ENCODE results near the gene GPC6.

The GPC6 gene

GRCh38 chr13:94232161-94232950 is 1005.7 kb downstream of the GPC6 start:
- DNase-seq = no peak

DNA sequence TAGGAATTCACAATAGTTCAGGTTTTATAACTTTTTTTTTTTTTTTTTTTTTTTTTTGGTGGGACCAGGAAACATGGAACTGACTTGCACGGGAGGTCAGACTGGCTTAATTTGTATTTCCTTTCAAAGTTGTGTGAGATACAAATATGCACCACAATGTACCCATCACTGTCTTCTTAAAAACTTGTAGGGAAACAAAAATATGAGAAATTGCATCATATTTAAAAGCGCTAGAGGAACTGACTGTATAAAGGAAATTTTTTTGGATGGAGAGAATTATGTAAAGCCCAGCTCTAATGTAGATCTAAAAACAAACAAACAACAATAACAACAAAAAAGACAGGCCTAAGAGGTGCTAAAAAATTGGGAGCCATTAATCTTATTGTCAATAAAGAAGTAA is 1006.3 kb downstream of the GPC6 start:
- DNase-seq = no peak

DNA sequence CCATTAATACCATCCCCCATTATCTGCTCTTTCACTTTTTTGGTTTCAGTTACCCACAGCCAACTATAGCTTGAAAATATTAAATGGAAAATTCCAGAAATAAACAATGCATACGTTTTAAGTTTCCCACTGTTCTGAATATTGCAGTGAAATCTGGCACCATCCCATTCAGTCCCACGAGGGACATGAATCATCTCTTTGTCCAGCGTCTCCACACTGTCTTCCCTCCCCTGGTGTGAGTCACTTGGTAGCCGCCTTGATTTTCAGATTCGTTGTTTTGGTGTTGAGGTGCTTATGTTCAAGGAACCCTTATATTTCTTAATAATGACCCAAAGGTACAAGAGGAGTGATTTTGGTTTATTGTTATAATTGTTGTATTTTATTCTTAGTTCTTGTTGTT is 1006.8 kb downstream of the GPC6 start:
- DNase-seq = no peak

DNA sequence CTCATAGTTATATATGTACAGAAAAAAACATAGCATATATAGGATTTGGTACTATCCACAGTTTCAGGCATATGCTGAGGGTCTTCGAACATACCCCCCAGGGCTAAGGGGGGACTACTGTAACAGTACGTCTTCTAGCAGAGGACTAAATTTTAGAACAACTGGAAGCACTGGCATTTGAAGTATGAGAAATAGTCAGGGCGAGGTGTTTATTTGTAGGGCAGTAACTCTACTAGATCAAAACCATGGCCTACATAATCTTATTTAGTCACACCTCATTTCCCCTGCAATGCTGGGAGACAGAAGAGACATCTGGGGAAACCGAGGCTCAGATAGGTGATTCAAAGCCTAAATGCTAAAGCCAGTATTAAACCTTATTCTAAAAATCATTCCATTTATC is 1007.2 kb downstream of the GPC6 start:
- no peak for DNase-seq

DNA sequence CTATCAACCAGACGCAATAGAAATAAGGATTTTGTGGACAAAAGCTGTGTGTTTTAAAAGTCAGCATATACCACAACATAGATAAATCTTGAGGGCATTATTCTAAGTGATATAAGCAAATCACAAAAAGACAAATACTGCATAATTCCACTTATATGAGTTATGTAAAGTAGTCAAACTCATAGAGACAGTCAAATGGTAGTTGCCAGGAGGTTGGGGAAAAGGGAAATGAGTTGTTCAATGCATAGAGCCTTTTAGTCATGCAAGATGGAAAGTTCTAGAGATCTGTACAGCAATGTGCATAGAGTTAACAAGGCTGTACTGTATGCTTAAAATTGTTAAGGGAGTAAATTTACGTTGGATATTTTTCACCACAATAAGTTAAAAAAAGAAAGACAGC is 1008.1 kb downstream of the GPC6 start:
- no peak for DNase-seq

DNA sequence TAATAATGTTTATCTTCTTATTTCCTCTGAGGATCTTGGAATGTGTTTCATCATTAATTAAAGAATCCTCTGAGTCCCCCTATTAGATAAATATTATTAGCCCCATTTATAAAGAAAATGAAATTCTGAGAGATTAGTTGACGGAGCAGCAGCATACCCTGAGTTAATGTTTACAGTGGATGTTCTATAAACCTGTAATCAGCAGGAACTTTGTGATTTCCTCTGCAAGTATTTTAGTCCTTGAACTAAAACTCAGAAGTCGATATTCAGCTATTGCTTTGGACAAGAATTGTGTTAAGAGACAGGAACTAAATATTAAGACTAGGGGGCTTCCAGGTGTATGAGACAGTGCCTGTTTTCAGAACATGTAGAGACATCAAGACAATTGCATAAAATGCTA is 1009.5 kb downstream of the GPC6 start:
- no peak for DNase-seq

- no peak for DNase-seq
These were observed 1010.3 kb downstream of the GPC6 start for GRCh38 chr13:94236872-94237271.

DNA sequence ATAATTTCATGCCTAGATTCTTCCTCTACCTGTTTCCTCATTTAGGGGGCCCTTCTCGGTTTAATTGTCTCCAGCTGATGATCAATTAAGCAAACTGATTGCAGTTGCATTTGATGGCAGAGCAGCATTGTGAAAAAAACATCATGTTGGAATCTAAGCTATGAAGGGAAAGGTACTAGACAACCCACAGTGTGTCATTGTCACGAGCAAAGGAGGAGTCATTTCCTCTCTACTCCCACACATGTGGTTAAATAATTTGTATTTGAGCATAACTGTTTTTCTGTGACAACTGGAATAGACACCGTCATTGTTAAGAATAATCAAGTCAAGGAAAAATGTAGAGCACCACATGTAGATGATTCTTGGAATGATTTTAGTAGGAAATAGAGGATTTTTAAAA is 1012.5 kb downstream of the GPC6 start:
- DNase-seq = no peak

GRCh38 chr13:94242554-94242953 is 1015.9 kb downstream of the GPC6 start:
- DNase-seq = no peak

DNA sequence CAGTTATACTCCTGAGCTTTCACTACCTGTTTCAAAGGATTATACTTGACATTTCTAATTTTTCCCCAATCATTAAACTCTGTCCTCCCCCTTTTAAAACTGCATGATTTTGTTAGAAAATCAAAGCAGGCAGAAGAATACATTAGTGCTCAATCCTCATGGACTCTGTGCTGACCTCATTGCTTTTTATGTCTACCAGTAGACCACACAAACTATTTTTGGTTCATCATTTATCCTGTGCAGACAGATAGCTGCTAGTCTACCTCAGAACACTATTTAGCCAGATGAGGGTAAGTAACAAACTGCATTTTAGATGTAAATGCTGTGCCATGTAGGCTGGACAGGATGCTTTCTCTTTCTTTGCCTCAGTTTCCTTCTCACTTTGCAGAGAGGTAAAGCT is 1016.9 kb downstream of the GPC6 start:
- no peak for DNase-seq

- DNase-seq = no peak
These were observed 1019.9 kb downstream of the GPC6 start for GRCh38 chr13:94246495-94246894.

GRCh38 chr13:94247890-94248289 is 1021.3 kb downstream of the GPC6 start:
- DNase-seq = no peak

GRCh38 chr13:94248454-94249228 is 1022.0 kb downstream of the GPC6 start:
- no peak for DNase-seq

- DNase-seq = no peak
These were observed 1022.9 kb downstream of the GPC6 start for GRCh38 chr13:94249512-94249911.

- no peak for DNase-seq
These were observed 1025.4 kb downstream of the GPC6 start for GRCh38 chr13:94251831-94252608.

DNA sequence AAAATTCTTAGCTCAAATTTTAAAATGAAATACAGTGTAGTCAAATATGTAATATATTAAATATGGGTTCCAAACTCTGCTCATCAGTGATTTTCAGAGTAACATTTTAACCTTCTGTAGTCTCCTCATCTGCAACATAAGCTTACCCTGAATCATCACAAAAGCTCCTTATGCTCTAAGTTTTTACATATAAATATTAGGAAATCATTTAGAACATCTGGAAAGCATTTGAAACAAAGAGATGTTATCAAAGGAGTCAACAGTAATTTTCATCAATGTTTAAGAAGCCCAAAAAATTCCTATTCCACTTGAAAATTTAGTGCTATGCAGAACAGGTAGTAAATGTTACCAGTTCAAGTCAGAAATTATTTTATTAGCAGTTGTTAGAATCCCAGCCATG is 1028.1 kb downstream of the GPC6 start:
- no peak for DNase-seq

- no peak for DNase-seq
These were observed 1030.1 kb downstream of the GPC6 start for GRCh38 chr13:94256721-94257120.

DNA sequence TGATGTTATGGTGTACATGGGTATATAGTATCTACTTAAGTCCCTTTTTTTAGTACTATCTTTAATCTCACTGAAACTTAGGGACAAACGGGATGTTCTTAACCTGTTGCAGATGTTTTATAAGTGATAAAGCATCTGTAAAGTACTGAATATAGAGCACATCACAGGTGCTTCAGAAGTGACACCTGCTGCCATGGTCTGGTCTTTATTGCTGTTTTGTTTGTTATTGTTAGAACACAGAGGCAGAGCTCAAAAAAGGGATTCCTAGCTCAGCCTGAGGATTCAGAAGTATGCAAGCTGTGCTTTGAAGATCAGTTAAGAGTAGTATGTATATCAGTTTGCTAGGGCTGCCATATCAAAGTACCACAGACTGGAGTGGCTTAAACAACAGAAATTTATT is 1033.4 kb downstream of the GPC6 start:
- DNase-seq = no peak

DNA sequence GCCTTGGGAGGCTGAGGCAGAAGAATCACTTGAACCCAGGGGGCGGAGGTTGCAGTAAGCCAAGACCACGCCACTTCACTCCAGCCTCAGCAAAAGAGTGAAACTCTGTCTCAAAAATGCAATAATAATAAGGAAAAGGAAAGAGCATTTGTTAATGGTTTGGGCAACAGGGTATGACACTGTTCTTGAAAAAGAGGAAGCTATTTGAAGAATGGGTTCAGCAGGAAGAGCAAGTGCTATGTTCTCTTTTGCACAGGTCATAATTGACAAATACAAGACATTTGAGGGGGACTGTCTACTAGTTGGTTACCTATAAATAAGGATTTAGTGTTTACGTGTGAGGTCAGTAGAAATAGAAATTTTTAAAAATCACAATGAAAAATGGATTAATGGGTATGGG is 1034.6 kb downstream of the GPC6 start:
- no peak for DNase-seq

- no peak for DNase-seq
These were observed 1036.4 kb downstream of the GPC6 start for GRCh38 chr13:94263038-94263437.

DNA sequence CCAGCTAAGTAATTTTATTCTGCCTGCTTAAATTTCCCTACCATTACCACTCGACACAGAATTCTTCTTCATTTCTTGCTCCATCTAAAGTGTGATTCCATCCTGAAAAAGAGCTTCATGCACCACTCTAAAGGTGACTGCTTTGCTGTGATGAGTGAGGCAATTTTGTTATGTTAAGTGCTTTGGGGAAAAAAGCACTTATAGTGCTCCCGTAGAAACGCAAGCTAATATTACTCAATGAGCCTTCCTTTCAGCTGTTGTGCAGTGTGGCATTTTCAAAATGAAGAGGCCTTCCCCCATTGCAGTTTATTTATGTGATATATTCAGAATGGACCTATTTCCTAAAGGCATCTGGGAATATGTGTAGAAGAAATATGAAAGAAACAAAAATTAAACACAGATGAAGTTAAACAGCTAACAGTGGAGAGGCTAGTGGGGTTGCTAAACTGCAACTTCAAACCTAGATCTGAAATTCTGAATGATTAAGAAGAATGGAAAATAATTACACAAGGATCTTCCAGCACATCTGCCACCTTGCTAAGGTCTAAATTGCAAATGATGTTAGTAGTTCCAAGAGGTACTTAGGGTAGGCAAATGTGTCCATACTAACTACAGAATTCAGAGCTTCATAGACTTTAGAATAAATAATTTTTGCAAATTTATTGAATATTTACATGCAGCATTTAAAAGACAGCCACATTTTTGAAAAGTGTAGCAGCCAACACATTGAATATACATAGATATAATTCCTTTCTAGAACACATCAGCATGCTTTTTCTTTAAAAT is 1041.2 kb downstream of the GPC6 start:
- no peak for DNase-seq

DNA sequence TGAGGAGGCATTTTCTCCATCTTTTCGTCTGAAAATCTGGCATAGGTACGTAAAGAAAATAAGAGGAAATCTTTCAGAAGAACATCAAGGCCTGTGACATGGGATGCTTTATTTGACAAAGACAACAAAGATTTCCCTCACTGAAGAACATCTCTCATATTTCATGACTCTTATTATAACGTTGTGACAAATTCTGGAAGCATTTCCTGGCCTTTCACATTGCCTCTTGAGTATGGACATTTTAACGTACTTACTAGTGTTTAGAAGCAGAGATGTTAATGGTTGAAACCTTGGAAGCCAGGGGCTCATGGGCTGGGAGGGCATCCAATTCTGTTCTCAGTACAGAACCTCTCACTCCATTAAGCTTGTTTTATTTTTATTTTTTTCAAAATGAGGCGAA is 1042.1 kb downstream of the GPC6 start:
- DNase-seq = no peak

- DNase-seq = no peak
These were observed 1043.0 kb downstream of the GPC6 start for GRCh38 chr13:94269557-94269956.

Measured in activated CD4-positive, alpha-beta T cell treated with anti-CD3 and anti-CD28 coated beads, Interleukin-2, amount 50 U/mL, for 48 hours (primary cell).